GM23338 (cell line): ENCODE measurements around the gene DNAJB2. TPM values are rescaled to one million over a fixed set of nuclear protein-coding genes. Genes with fewer than 3 reads are reported as not detected.

Source experiments
- ATAC-seq: fragments of 200-7000 bp; cut with Tn5 transposase; 3 replicates; pipeline ENCODE4 v1.9.1; 2020
- DNase-seq: peaks from one replicate; pipeline ENCODE4 v3.0.0-alpha.2; 2015; ENCODE audit warnings: low spot score
- H2AFZ ChIP-seq: fragments of 200-600 bp; sonication (generic); 2 replicates; pipeline ENCODE4 v1.8.0; 2016; ENCODE audit warnings: antibody characterized with exemption, mild to moderate bottlenecking, moderate library complexity
- H3F3A ChIP-seq: fragments of 200-600 bp; sonication (generic); replicated peaks from 2 replicates; pipeline ENCODE4 v1.8.0; 2017; ENCODE audit warnings: antibody characterized with exemption, mixed run types, low read depth
- H3K27ac ChIP-seq: fragments of 200-600 bp; sonication (generic); 2 replicates; pipeline ENCODE4 v1.6.1; 2016; ENCODE audit warnings: low read depth
- H3K27me3 ChIP-seq: fragments of 200-600 bp; sonication (generic); 2 replicates; pipeline ENCODE4 v1.8.0; 2016; ENCODE audit warnings: mild to moderate bottlenecking, mixed run types, moderate library complexity; ENCODE audit not compliant: insufficient read depth
- H3K36me3 ChIP-seq: fragments of 200-600 bp; sonication (generic); 2 replicates; pipeline ENCODE4 v1.8.0; 2016; ENCODE audit warnings: mild to moderate bottlenecking; ENCODE audit not compliant: insufficient read depth
- H3K4me1 ChIP-seq: fragments of 200-600 bp; sonication (generic); 2 replicates; pipeline ENCODE4 v1.8.0; 2016; ENCODE audit warnings: mild to moderate bottlenecking, moderate library complexity; ENCODE audit not compliant: insufficient read depth
- H3K4me2 ChIP-seq: fragments of 200-600 bp; sonication (generic); 2 replicates; pipeline ENCODE4 v1.7.1; 2017; ENCODE audit warnings: mixed run types
- H3K4me3 ChIP-seq: fragments of 200-600 bp; sonication (generic); 2 replicates; pipeline ENCODE4 v1.6.1; 2016; ENCODE audit warnings: mixed run types
- H3K79me2 ChIP-seq: fragments of 200-600 bp; sonication (generic); replicated peaks from 2 replicates; pipeline ENCODE4 v1.8.0; 2017; ENCODE audit warnings: mild to moderate bottlenecking; ENCODE audit not compliant: insufficient read depth
- H3K9me2 ChIP-seq: fragments of 200-600 bp; sonication (generic); 2 replicates; pipeline ENCODE4 v1.8.0; 2017; ENCODE audit not compliant: insufficient read depth
- H4K20me1 ChIP-seq: fragments of 200-600 bp; sonication (generic); replicated peaks from 2 replicates; pipeline ENCODE4 v1.8.0; 2017; ENCODE audit warnings: mild to moderate bottlenecking; ENCODE audit not compliant: insufficient read depth
- H3K27ac Mint-ChIP-seq: 2 replicates; pipeline ENCODE4 v1.8.0; 2020; ENCODE audit warnings: inconsistent platforms, mild to moderate bottlenecking, moderate library complexity, mixed read lengths
- H3K27me3 Mint-ChIP-seq: 3 replicates; pipeline ENCODE4 v1.8.0; 2022; ENCODE audit warnings: low read depth, mild to moderate bottlenecking, moderate library complexity, mixed read lengths, inconsistent platforms; ENCODE audit not compliant: insufficient read depth, poor library complexity
- H3K36me3 Mint-ChIP-seq: 3 replicates; pipeline ENCODE4 v1.8.0; 2021; ENCODE audit warnings: low read depth, mild to moderate bottlenecking, inconsistent platforms, moderate library complexity, mixed read lengths
- H3K4me1 Mint-ChIP-seq: 3 replicates; pipeline ENCODE4 v1.8.0; 2020; ENCODE audit warnings: mild to moderate bottlenecking, inconsistent platforms, mixed read lengths
- H3K4me3 Mint-ChIP-seq: 3 replicates; pipeline ENCODE4 v1.8.0; 2021; ENCODE audit warnings: moderate library complexity, mild to moderate bottlenecking, inconsistent platforms, mixed read lengths
- H3K9me3 Mint-ChIP-seq: 3 replicates; pipeline ENCODE4 v1.8.0; 2020; ENCODE audit warnings: moderate library complexity, mild to moderate bottlenecking, inconsistent platforms, mixed read lengths
- CREB1 ChIP-seq: fragments of 250-450 bp; sonication (Bioruptor Pico); IDR thresholded peaks from 2 replicates; pipeline ENCODE4 v1.5.0; 2020; ENCODE audit warnings: low read depth, mild to moderate bottlenecking, moderate library complexity
- EZH2 ChIP-seq: fragments of 200-600 bp; sonication (generic); IDR thresholded peaks from one replicate; pipeline ENCODE4 v1.8.0; 2017; ENCODE audit warnings: antibody characterized with exemption, mild to moderate bottlenecking, low read depth; ENCODE audit not compliant: unreplicated experiment
- EZH2phosphoT487 ChIP-seq: fragments of 200-600 bp; sonication (generic); IDR thresholded peaks from one replicate; pipeline ENCODE4 v1.8.1; 2018; ENCODE audit warnings: antibody characterized with exemption; ENCODE audit not compliant: unreplicated experiment
- JUNB ChIP-seq: IDR thresholded peaks from one replicate; pipeline ENCODE4 v1.6.1; 2016; ENCODE audit warnings: antibody characterized with exemption; ENCODE audit not compliant: unreplicated experiment
- NANOG ChIP-seq: IDR thresholded peaks from 2 replicates; pipeline ENCODE4 v1.6.1; 2016; ENCODE audit warnings: antibody characterized with exemption, borderline replicate concordance
- POLR2AphosphoS5 ChIP-seq: IDR thresholded peaks from 2 replicates; pipeline ENCODE4 v1.6.1; 2016; ENCODE audit warnings: antibody characterized with exemption, low read depth
- STAT1 ChIP-seq: IDR thresholded peaks from one replicate; pipeline ENCODE4 v1.6.1; 2016; ENCODE audit warnings: antibody characterized with exemption; ENCODE audit not compliant: unreplicated experiment
- ZNF114 ChIP-seq: fragments of 250-450 bp; sonication (Bioruptor Pico); IDR thresholded peaks from 2 replicates; pipeline ENCODE4 v1.5.0; 2020; ENCODE audit warnings: mild to moderate bottlenecking, moderate library complexity
- polyA plus RNA-seq: library from polyadenylated mRNA; unstranded; fragments of >200 nt; fragmentation: Nextera tagmentation; extraction: Ambion mirVana; gene quantifications from 2 replicates; pipeline ENCODE4 v1.2.1, GENCODE V29; 2016
- total RNA-seq: library from RNA; depleted of rRNA; stranded (reverse); fragments of >200 nt; shearing (Covaris generic); gene quantifications from 2 replicates; pipeline ENCODE4 v1.2.3, GENCODE V29; 2014
- TF ChIP-seq, protein P1 (sequence below), 2 experiments: fragments of 200-600 bp in 1 of 2; sonication (generic) in 1 of 2; conservative IDR thresholded peaks; 2 replicates each; pipeline versions ENCODE4 v1.5.1 to v1.6.1; 2016 to 2017; ENCODE audit warnings: antibody characterized with exemption in 2 of 2, low read depth in 2 of 2, mild to moderate bottlenecking in 2 of 2, moderate library complexity in 1 of 2
- TF ChIP-seq, protein P2 (sequence below): IDR thresholded peaks from 2 replicates; pipeline ENCODE4 v1.6.1; 2016; ENCODE audit warnings: antibody characterized with exemption

The DNAJB2 gene
- total and polyA plus RNA-seq, 2 experiments from 2014 or later, result 6.4 to 25.9 TPM

DNA sequence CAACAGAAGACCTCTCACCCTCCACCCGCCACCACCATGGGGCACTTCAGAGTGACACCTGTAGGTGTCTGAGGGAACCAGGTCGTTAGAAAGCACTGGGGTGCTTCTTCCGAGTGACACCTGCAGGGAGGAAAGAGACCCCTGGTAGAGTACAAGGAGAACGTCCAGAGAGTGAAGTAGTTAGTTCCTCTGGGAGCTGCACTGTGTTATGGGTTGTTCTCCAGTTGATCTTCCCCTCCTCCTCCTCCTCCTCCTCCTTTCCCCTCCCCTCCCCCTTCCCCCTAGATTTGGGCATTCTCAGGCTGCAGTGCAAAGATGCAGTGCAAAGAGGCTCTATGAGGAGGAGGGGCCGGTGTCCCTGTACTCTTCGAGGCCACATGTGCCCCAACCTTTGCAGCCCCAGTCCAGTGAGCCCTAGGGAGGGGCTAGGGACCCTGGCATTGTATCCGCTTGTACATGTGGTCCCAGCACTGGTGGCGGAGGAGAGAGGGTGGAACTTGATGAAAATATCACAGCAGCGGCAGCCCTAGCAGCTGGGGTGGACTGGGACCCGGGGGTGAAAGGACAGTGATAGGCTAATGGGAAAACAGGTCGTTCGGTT is 850 bp downstream of the DNAJB2 start:
- H3F3A ChIP-seq, result no peaks in the 10 kb centered on the region
- Mint-ChIP-seq H3K27ac (peak overlapping the region; percentile 61), H3K4me1 (peaks cover 31% of the 10 kb centered on the region), H3K36me3 (peaks cover 11% of the 10 kb centered on the region; the same call in 2 of the 3 replicates), H3K27me3 (peaks cover 13% of the 10 kb centered on the region), H3K9me3 (no peaks in the 10 kb centered on the region), H3K4me3 (peak overlapping the region; percentile 85)
- H4K20me1 ChIP-seq, result no peaks in the 10 kb centered on the region
- H3K4me2 ChIP-seq, result peak overlapping the region; percentile 95
- H3K9me2 ChIP-seq, result no peaks in the 10 kb centered on the region
- DNase-seq (no peak), ATAC-seq (no peak)
- H3K27ac ChIP-seq, result no peak overlapping the region
- no peaks in the 10 kb centered on the region for H3K79me2 ChIP-seq
- peaks cover 23% of the 10 kb centered on the region for H3K4me1 ChIP-seq
- H3K27me3 ChIP-seq, result no peaks in the 10 kb centered on the region
- no peak for TF ChIP-seq JUNB
- TF ChIP-seq STAT1, result no peak
- H3K4me3 ChIP-seq, result peak overlapping the region; percentile 83
- H2AFZ ChIP-seq, result peak overlapping the region; percentile 72
- no peaks in the 10 kb centered on the region; the same call in 1 of the 2 replicates for H3K36me3 ChIP-seq

DNA sequence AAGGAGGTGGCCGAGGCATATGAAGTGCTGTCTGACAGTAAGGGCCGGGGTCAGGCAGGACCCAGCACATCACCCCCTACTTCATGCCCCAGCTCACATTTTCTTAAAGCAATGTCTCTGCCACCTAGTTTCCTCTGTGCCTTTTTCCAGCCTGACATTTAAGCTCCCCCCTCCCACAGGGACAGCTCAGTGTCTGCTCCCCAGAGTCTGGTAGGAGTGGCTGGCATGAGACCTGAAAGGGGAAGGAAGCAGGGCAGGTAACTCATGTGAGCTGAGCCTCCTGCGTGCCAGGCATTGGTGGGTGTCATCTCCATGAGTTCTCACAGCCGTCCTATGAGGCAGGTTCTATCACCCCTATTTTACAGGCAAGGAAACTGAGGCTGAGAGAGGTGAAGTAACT is 1.5 kb downstream of the DNAJB2 start:
- H2AFZ ChIP-seq, result no peak overlapping the region
- Mint-ChIP-seq H3K27me3 (peaks cover 13% of the 10 kb centered on the region), H3K27ac (no peak overlapping the region), H3K4me3 (peak overlapping the region; percentile 85), H3K9me3 (no peaks in the 10 kb centered on the region), H3K36me3 (peaks cover 11% of the 10 kb centered on the region; the same call in 2 of the 3 replicates), H3K4me1 (peaks cover 35% of the 10 kb centered on the region)
- H3K36me3 ChIP-seq, result no peaks in the 10 kb centered on the region; the same call in 1 of the 2 replicates
- H4K20me1 ChIP-seq, result no peaks in the 10 kb centered on the region
- TF ChIP-seq EZH2, result no peak
- TF ChIP-seq NANOG, result no peak
- no peak for TF ChIP-seq POLR2AphosphoS5
- TF ChIP-seq, protein P1, sequence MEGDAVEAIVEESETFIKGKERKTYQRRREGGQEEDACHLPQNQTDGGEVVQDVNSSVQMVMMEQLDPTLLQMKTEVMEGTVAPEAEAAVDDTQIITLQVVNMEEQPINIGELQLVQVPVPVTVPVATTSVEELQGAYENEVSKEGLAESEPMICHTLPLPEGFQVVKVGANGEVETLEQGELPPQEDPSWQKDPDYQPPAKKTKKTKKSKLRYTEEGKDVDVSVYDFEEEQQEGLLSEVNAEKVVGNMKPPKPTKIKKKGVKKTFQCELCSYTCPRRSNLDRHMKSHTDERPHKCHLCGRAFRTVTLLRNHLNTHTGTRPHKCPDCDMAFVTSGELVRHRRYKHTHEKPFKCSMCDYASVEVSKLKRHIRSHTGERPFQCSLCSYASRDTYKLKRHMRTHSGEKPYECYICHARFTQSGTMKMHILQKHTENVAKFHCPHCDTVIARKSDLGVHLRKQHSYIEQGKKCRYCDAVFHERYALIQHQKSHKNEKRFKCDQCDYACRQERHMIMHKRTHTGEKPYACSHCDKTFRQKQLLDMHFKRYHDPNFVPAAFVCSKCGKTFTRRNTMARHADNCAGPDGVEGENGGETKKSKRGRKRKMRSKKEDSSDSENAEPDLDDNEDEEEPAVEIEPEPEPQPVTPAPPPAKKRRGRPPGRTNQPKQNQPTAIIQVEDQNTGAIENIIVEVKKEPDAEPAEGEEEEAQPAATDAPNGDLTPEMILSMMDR (conservative IDR thresholded peaks at IDR 0.05; ENCODE audit: low read depth in 2 of 2), result no peak
- ATAC-seq (no peak), DNase-seq (no peak)
- H3F3A ChIP-seq, result no peaks in the 10 kb centered on the region
- H3K79me2 ChIP-seq, result no peaks in the 10 kb centered on the region
- H3K27ac ChIP-seq, result no peak overlapping the region
- peaks cover 26% of the 10 kb centered on the region for H3K4me1 ChIP-seq
- H3K4me2 ChIP-seq, result no peak overlapping the region
- H3K27me3 ChIP-seq, result no peaks in the 10 kb centered on the region
- H3K9me2 ChIP-seq, result no peaks in the 10 kb centered on the region
- no peak overlapping the region for H3K4me3 ChIP-seq

DNA sequence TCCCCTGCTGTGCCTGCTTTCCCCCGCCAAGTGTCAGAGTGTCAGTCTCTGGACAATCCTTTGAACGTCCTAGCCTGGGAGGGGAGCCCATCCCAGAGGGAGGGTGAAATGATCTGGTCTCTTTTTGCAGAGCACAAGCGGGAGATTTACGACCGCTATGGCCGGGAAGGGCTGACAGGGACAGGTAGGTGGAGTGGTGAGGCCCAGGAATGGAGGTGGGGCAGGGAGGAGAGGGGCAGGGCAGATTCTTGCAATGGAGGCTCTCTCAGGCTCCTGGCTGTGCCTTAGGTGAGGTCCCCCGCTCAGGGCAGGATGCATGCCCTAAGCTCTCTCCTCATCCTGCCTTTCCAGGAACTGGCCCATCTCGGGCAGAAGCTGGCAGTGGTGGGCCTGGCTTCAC is 2.4 kb downstream of the DNAJB2 start:
- no peak for DNase-seq
- H4K20me1 ChIP-seq, result no peaks in the 10 kb centered on the region
- no peak overlapping the region for H3K27ac Mint-ChIP-seq
- peaks cover 41% of the 10 kb centered on the region for H3K4me1 Mint-ChIP-seq
- H3K79me2 ChIP-seq, result no peaks in the 10 kb centered on the region
- no peaks in the 10 kb centered on the region for H3F3A ChIP-seq
- ATAC-seq, result no peak
- H3K27me3 Mint-ChIP-seq, result peaks cover 13% of the 10 kb centered on the region
- no peaks in the 10 kb centered on the region for H3K9me2 ChIP-seq
- H3K36me3 Mint-ChIP-seq, result peaks cover 11% of the 10 kb centered on the region; the same call in 2 of the 3 replicates
- H3K27ac ChIP-seq, result no peak overlapping the region
- H3K27me3 ChIP-seq, result no peaks in the 10 kb centered on the region
- H3K9me3 Mint-ChIP-seq, result no peaks in the 10 kb centered on the region
- no peak overlapping the region for H3K4me3 ChIP-seq
- no peak overlapping the region for H3K4me3 Mint-ChIP-seq
- H2AFZ ChIP-seq, result no peak overlapping the region
- H3K36me3 ChIP-seq, result no peaks in the 10 kb centered on the region; the same call in 1 of the 2 replicates
- H3K4me1 ChIP-seq, result peaks cover 27% of the 10 kb centered on the region
- H3K4me2 ChIP-seq, result no peak overlapping the region
- no peak for TF ChIP-seq STAT1
- TF ChIP-seq, protein P1 (conservative IDR thresholded peaks at IDR 0.05; ENCODE audit: low read depth in 2 of 2), result no peak
- TF ChIP-seq JUNB, result no peak
- no peak for TF ChIP-seq CREB1 (CRISPR knock-in tag)
- TF ChIP-seq ZNF114 (CRISPR knock-in tag), result no peak
- no peak for TF ChIP-seq NANOG
- no peak for TF ChIP-seq EZH2
- TF ChIP-seq EZH2phosphoT487, result no peak
- TF ChIP-seq, protein P2, sequence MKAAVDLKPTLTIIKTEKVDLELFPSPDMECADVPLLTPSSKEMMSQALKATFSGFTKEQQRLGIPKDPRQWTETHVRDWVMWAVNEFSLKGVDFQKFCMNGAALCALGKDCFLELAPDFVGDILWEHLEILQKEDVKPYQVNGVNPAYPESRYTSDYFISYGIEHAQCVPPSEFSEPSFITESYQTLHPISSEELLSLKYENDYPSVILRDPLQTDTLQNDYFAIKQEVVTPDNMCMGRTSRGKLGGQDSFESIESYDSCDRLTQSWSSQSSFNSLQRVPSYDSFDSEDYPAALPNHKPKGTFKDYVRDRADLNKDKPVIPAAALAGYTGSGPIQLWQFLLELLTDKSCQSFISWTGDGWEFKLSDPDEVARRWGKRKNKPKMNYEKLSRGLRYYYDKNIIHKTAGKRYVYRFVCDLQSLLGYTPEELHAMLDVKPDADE, result no peak
- TF ChIP-seq POLR2AphosphoS5, result no peak
